Choroid plexus epithelial cell (primary cell): ENCODE results near the gene CDK17.
"Not testable (repeated sequence)": the region's sequence is repeated elsewhere in the genome, so short reads cannot be mapped to it uniquely, and the experiment has no call there.

ENCODE experiments used
- DNase-seq: peaks from one replicate; pipeline ENCODE4 v3.0.0-alpha.2; 2010; ENCODE audit warnings: low read depth
- H3K4me3 ChIP-seq: 2 replicates; pipeline ENCODE4 v1.5.1; 2011; ENCODE audit warnings: low read depth, mild to moderate bottlenecking, control low read depth, low read length, moderate library complexity
- TF ChIP-seq, protein P1 (sequence below): conservative IDR thresholded peaks from 2 replicates; pipeline ENCODE4 v1.5.1; 2011; ENCODE audit warnings: low read depth, mild to moderate bottlenecking, control low read depth, inconsistent platforms, low read length, moderate library complexity

The CDK17 gene

DNA sequence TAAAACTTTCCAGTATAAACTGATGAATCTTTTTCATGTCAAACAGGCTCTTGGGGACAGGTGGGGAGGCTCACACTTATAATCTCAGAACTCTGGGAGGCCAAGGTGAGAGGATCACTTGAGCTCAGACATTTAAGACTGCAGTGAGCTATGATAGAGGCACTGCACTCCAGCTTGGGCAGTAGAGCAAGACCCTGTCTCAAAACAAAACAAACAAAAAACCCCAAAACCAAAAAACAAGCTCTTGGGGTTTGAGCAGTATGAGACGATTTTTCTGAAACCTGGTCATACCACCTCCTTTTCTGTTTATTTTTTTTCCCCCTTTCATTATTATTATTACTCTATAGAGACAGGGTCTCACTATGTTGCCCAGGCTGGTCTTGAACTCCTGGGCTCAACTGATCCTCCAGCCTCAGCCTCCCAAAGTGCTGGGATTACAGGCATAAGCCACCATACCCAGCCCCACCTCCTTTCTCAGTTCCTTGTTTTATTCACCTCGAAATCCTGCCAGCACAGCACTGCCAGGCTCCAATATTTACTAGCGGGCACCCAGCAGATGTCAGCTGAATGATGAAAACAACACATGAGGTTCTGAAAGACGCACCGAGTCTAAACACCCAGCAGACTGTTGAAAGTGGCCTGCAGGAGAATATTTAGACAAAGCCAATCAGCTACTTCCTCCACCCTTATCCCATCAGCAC is 19.5 kb upstream of the CDK17 start:
- no peak for DNase-seq

DNA sequence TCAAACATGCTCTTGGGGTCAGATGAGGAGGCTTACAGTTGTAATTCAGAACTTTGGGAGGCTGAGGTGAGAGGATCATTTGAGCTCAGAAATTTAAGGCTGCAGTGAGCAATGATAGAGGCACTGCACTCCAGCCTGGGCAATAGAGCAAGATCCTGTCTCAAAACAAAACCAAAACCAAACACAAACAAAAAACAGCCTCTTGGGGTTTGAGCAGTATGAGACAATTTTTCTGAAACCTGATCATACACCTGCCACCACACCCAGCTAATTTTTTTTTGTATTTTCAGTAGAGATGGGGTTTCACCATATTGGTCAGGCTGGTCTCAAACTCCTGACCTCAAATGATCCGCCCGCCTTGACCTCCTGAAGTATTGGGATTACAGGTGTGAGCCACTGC is 17.4 kb upstream of the CDK17 start:
- not testable (repeated sequence) for H3K4me3 ChIP-seq, DNase-seq

More for the DNA sequence above, 19.5 kb upstream of the CDK17 start:
- H3K4me3 ChIP-seq = no peak overlapping the region
- TF ChIP-seq, protein P1, sequence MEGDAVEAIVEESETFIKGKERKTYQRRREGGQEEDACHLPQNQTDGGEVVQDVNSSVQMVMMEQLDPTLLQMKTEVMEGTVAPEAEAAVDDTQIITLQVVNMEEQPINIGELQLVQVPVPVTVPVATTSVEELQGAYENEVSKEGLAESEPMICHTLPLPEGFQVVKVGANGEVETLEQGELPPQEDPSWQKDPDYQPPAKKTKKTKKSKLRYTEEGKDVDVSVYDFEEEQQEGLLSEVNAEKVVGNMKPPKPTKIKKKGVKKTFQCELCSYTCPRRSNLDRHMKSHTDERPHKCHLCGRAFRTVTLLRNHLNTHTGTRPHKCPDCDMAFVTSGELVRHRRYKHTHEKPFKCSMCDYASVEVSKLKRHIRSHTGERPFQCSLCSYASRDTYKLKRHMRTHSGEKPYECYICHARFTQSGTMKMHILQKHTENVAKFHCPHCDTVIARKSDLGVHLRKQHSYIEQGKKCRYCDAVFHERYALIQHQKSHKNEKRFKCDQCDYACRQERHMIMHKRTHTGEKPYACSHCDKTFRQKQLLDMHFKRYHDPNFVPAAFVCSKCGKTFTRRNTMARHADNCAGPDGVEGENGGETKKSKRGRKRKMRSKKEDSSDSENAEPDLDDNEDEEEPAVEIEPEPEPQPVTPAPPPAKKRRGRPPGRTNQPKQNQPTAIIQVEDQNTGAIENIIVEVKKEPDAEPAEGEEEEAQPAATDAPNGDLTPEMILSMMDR = no peak

DNA sequence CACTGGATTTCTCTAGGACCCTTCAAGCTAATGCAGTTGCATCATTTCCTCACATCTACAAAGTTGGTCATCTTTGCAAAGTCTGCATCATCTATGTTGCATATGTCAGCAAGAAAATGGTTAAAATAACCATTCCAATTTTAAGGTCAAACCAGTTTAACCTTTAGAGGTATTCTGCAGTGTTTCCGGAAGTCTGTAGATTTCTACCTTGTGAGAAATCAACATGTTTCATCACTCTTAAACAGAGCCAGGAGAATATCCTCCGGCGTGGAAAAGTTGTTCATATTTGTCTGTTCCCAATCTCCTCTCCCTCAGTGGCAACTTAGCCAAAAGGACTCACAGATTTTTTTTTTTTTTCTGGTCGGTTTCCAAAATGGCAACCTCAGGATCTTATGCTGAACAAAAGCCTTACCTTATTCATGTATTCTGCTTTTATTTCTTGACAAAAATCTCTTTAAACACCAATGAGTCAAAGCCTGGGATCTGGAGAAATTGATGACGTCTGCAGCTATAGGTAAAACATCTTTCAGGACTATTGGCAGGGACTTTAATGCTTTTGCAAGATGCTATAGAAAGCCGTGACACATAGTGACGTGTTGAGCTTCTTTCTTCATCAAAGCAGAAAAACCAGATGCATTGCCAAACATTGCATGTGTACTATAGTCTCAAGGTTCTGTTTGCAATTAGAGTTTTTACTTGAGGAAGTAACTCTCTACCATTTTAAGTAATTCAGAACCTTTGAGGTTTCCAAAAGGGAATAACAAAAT is 16.0 kb upstream of the CDK17 start:
- DNase-seq = peak; percentile 86
- no peak overlapping the region for H3K4me3 ChIP-seq
- TF ChIP-seq, protein P1 = no peak

DNA sequence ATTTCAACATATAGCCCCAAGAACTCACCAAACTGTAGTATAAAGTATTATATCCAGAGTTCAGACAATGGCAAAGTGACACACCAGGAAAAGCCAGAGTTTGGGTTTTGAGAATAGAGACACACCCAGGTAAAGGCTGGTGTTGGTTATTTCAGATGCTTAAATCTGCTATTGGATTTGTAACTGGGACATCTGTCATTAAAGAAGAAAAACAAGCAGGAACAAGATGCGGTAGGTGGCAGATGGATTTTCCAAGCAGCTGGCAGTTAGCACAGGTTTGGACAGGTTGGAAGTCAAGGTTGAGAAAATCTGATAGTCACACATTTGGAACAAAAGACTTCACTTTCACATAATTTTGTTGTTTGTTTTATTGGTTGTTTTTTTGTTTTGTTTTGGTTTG is 14.4 kb upstream of the CDK17 start:
- H3K4me3 ChIP-seq = no peak overlapping the region
- no peak for DNase-seq
- TF ChIP-seq, protein P1 = no peak

DNA sequence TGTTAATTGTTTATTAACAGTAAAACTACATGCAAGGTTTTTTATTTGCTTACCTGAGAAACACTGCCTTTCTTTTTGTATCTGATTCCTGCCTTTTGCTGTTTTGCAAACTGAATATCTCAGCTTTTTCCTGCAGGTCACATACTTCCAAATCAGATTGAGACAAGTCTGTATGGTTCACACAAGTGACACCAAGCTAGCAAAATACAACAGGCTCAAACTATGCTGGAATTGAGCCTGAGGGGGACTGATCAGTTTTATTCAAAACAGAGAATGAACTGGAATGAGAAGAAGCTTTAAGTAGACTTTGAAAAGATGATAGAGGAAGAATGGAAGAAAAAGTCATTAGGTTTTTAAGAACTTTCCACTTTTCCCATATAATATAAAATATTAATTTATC is 12.2 kb upstream of the CDK17 start:
- no peak for DNase-seq
- TF ChIP-seq, protein P1 = no peak
- H3K4me3 ChIP-seq = no peak overlapping the region

DNA sequence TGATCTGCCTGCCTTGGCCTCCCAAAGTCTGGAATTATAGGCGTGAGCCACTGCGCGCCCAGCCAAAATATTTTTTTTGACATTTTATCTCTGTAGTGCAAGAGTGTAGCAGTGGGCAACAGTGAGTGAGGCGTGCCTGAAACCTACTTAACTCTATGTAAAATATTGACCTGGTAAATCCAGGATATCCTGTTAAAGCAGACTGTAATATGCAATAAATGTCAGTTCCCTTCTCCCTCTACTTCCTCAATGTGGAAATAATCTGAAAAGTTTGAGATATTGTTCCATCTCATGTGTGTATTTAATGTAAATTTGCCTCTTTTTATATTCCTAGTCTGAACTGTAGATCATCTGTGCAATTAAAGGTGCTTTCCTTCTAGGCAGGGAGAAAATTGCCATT is 9.5 kb upstream of the CDK17 start:
- DNase-seq = no peak
- TF ChIP-seq, protein P1 = no peak
- H3K4me3 ChIP-seq = no peak overlapping the region

DNA sequence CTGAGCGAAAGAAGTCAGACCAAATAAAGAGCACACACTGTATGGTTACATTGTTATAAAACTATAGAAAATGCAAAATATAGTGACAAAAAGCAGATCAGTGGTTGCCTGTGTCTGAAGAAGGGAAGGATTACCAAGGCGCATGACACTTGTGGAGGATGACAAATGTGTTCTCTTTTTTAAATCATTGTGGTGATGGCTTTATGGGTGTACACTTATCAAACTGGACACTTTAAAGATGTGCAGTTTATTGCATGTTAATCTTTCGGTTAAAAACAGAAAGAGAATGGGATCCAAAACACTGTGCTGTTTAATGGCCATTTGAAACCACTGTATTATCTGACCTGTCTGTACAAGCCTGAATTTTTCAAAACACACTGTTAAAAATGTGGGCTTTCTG is 8.8 kb upstream of the CDK17 start:
- TF ChIP-seq, protein P1 = no peak
- DNase-seq = no peak
- no peak overlapping the region for H3K4me3 ChIP-seq

DNA sequence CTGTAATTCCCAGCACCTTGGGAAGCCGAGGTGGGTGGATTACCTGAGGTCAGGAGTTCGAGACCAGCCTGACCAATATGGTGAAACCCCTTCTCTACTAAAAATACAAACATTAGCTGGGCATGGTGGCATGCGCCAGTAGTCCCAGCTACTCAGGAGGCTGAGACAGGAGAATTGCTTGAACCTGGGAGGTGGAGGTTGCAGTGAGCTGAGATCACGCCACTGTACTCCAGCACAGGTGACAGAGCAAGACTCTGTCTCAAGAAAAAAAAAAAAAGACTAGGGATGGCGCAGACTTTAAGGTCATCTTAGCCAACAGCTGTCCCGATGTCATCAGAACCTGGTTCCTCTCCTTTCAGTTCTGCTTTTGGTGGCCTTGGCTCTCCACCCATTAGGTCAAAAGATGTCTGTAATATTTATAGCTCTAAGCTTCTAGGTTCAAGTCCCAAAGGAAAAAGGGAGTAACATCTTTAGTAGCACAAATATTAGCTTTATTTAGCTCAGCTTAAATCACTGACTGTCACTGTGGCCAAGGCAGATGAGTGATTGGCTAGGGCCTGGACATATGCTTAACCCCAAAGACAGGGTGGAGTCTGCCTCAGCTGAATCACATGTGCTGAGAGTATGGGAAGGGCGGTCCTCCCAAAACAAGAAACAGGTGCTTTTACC is 7.3 kb upstream of the CDK17 start:
- DNase-seq = not testable (repeated sequence)

More for the DNA sequence above, 7.3 kb upstream of the CDK17 start:
- H3K4me3 ChIP-seq = not testable (repeated sequence)
